K562 (cell line): ENCODE data around the gene TMC2. TPM values are rescaled to one million over a fixed set of nuclear protein-coding genes. Genes with fewer than 3 reads are reported as not detected.

Source experiments
- BHLHE40 ChIP-seq: IDR thresholded peaks from 2 replicates; pipeline ENCODE4 v1.6.1; 2011; ENCODE audit warnings: low read length, improper control_type of control experiment
- CREB1 ChIP-seq, 2 experiments: sonication (generic) in 1 of 2; formaldehyde crosslinking in 1 of 2; IDR thresholded peaks; 2 replicates each; pipeline versions ENCODE4 v1.6.1 to v1.8.0; 2012 to 2022; ENCODE audit warnings: inconsistent platforms in 1 of 2, mild to moderate bottlenecking in 1 of 2, missing genetic modification reagents in 1 of 2, moderate library complexity in 1 of 2
- ELF2 ChIP-seq: fragments of 250-450 bp; sonication (Bioruptor Pico); IDR thresholded peaks from 2 replicates; pipeline ENCODE4 v1.5.0; 2021; ENCODE audit warnings: mild to moderate bottlenecking
- FOXK1 ChIP-seq: sonication (generic); formaldehyde crosslinking; IDR thresholded peaks from 2 replicates; pipeline ENCODE4 v1.8.0; 2022; ENCODE audit warnings: missing genetic modification reagents, mild to moderate bottlenecking, borderline replicate concordance
- LARP7 ChIP-seq: fragments of 450-650 bp; IDR thresholded peaks from 2 replicates; pipeline ENCODE4 v1.6.1; 2016
- MBD2 ChIP-seq: sonication (generic); IDR thresholded peaks from 2 replicates; pipeline ENCODE4 v1.6.1; 2016; ENCODE audit warnings: low read depth, borderline replicate concordance
- MYBL2 ChIP-seq, 2 experiments: fragments of 450-650 bp in 1 of 2; sonication (generic) in 1 of 2; formaldehyde crosslinking in 1 of 2; IDR thresholded peaks; 2 replicates each; pipeline versions ENCODE4 v1.6.1 to v1.8.1; 2017 to 2022; ENCODE audit warnings: borderline replicate concordance in 1 of 2, inconsistent platforms in 1 of 2, low read depth in 1 of 2, mild to moderate bottlenecking in 1 of 2, missing genetic modification reagents in 1 of 2, moderate library complexity in 1 of 2
- NFIX ChIP-seq: fragments of 250-450 bp; sonication (Bioruptor Pico); IDR thresholded peaks from 2 replicates; pipeline ENCODE4 v1.4.0; 2020; ENCODE audit warnings: low read depth, mild to moderate bottlenecking, moderate library complexity
- POLR3G ChIP-seq: IDR thresholded peaks from 2 replicates; pipeline ENCODE4 v1.6.1; 2011; ENCODE audit not compliant: insufficient read length, insufficient replicate concordance; ENCODE audit errors: extremely low read depth
- PTRF ChIP-seq: fragments of 450-650 bp; IDR thresholded peaks from 2 replicates; pipeline ENCODE4 v1.6.1; 2016; ENCODE audit warnings: mild to moderate bottlenecking, missing genetic modification characterization, missing compliant biosample characterization
- RHOXF2B ChIP-seq: fragments of 250-450 bp; sonication (Bioruptor Pico); conservative IDR thresholded peaks from 2 replicates; pipeline ENCODE4 v1.5.1; 2021
- SNRNP70 ChIP-seq: fragments of 200-400 bp; formaldehyde crosslinking; optimal IDR thresholded peaks from 2 replicates; pipeline ENCODE3; 2017; ENCODE audit warnings: low read depth, low read length
- TAF15 ChIP-seq: fragments of 200-400 bp; formaldehyde crosslinking; IDR thresholded peaks from 2 replicates; pipeline ENCODE4 v1.6.1; 2017; ENCODE audit warnings: mild to moderate bottlenecking, low read depth, low read length, moderate library complexity
- TBP ChIP-seq: optimal IDR thresholded peaks from 2 replicates; pipeline ENCODE3; 2011; ENCODE audit warnings: low read depth, low read length, improper control_type of control experiment
- TRIM28 ChIP-seq: fragments of 450-650 bp; IDR thresholded peaks from 2 replicates; pipeline ENCODE4 v1.6.1; 2017
- ZBTB2 ChIP-seq: fragments of 450-650 bp; IDR thresholded peaks from 2 replicates; pipeline ENCODE4 v1.6.1; 2016; ENCODE audit warnings: antibody characterized with exemption
- ZBTB34 ChIP-seq: fragments of 250-450 bp; sonication (Bioruptor Pico); IDR thresholded peaks from 2 replicates; pipeline ENCODE4 v1.8.0; 2021; ENCODE audit warnings: mild to moderate bottlenecking, moderate library complexity
- ZFPM2 ChIP-seq: fragments of 250-450 bp; sonication (Bioruptor Pico); IDR thresholded peaks from 2 replicates; pipeline ENCODE4 v1.5.1; 2022; ENCODE audit warnings: mild to moderate bottlenecking
- ZNF609 ChIP-seq: sonication (generic); formaldehyde crosslinking; IDR thresholded peaks from 2 replicates; pipeline ENCODE4 v1.8.1; 2023; ENCODE audit warnings: missing genetic modification reagents, mild to moderate bottlenecking, borderline replicate concordance
- polyA plus RNA-seq, 8 experiments: library from polyadenylated mRNA; depleted of rRNA in 4 of 8; stranded (reverse) in 5 of 8; unstranded in 3 of 8; fragments of >200 nt; fragmentation: Nextera tagmentation in 2 of 8; fragmentation: Illumina TruSeq in 1 of 8; extraction: Ambion mirVana in 2 of 8; extraction: Trizol in 1 of 8; gene quantifications; 2 replicates each; pipeline versions ENCODE4 v1.2.1 to v1.2.3, GENCODE V29; 2011 to 2014; ENCODE audit warnings: inconsistent platforms in 1 of 8, missing spikeins in 1 of 8
- total RNA-seq, 7 experiments: library from RNA; depleted of rRNA in 6 of 7; stranded (reverse); fragments of >200 nt in 6 of 7; fragmentation: Illumina TruSeq in 2 of 7; extraction: Trizol in 2 of 7; gene quantifications; 2 replicates each; pipeline versions ENCODE4 v1.2.1 to v1.2.3, GENCODE V29; 2011 to 2021; ENCODE audit warnings: low replicate concordance in 1 of 7

The TMC2 gene
- total and polyA plus RNA-seq, 9 of the 15 experiments (the other 6 are each of a cell fraction or from before 2014, with no cell fraction given) = not detected

GRCh38 chr20:2663887-2664719 is 127.7 kb downstream of the TMC2 start, which contains the start of gene IDH3B (continued):
- TF ChIP-seq ELF2 (peak; percentile 76), ZFPM2 (CRISPR knock-in tag) (no peak), TBP (peak; percentile 7), ZNF609 (CRISPR knock-in tag) (peak; percentile 34; the same call in 1 of the 2 replicates), TRIM28 (no peak), NFIX (CRISPR knock-in tag) (no peak), CREB1 (IDR thresholded peaks at IDR 0.05) (peak; percentile 97), CREB1 (CRISPR knock-in tag; IDR thresholded peaks at IDR 0.05) (peak; percentile 98), SNRNP70 (no peak), MYBL2 (IDR thresholded peaks at IDR 0.05; ENCODE audit: low read depth) (no peak), MYBL2 (CRISPR knock-in tag; IDR thresholded peaks at IDR 0.05; ENCODE audit: borderline replicate concordance) (no peak), POLR3G (no peak), MBD2 (peak; percentile 71), LARP7 (no peak), TAF15 (no peak), ZBTB2 (no peak), FOXK1 (CRISPR knock-in tag) (peak; percentile 80; the same call in 1 of the 2 replicates), PTRF (tag) (no peak), ZBTB34 (CRISPR knock-in tag) (no peak), RHOXF2B (CRISPR knock-in tag) (no peak), BHLHE40 (peak; percentile 40; the same call in 1 of the 2 replicates)
